Suprapubic skin (tissue), 4 donors: ENCODE measurements around the gene MPEG1. TPM values are rescaled to one million over a fixed set of nuclear protein-coding genes. Genes with fewer than 3 reads are reported as not detected.

Experiments used
- DNase-seq, 2 donors: peaks; one replicate each; pipeline ENCODE4 v3.0.0-alpha.2; 2019; ENCODE audit warnings: low spot score in 2 of 2
- H3K27ac ChIP-seq: fragments of 200-600 bp; sonication (generic); one replicate; pipeline ENCODE4 v1.5.1; 2019
- H3K27me3 ChIP-seq: fragments of 200-600 bp; sonication (generic); one replicate; pipeline ENCODE4 v1.5.1; 2019
- H3K36me3 ChIP-seq: fragments of 200-600 bp; sonication (generic); one replicate; pipeline ENCODE4 v1.5.1; 2019
- H3K4me1 ChIP-seq: fragments of 200-600 bp; sonication (generic); one replicate; pipeline ENCODE4 v1.5.1; 2019
- H3K4me3 ChIP-seq: fragments of 200-600 bp; sonication (generic); one replicate; pipeline ENCODE4 v1.5.1; 2019; ENCODE audit warnings: mild to moderate bottlenecking
- H3K9me3 ChIP-seq: fragments of 200-600 bp; sonication (generic); one replicate; pipeline ENCODE4 v1.5.1; 2019
- CTCF ChIP-seq, 2 donors: fragments of 200-600 bp in 1 of 2; fragments of 450-650 bp in 1 of 2; sonication (generic) in 1 of 2; IDR thresholded peaks; one replicate each; pipeline ENCODE4 v1.5.1; 2016 to 2019; ENCODE audit warnings: antibody characterized with exemption in 2 of 2, mild to moderate bottlenecking in 1 of 2, moderate library complexity in 1 of 2
- EP300 ChIP-seq: sonication (generic); formaldehyde crosslinking; IDR thresholded peaks from one replicate; pipeline ENCODE4 v1.6.1; 2017; ENCODE audit warnings: antibody characterized with exemption
- POLR2A ChIP-seq, 2 donors: fragments of 450-650 bp; IDR thresholded peaks; one replicate each; pipeline ENCODE4 v1.6.1; 2017; ENCODE audit warnings: antibody characterized with exemption in 2 of 2, mild to moderate bottlenecking in 2 of 2, moderate library complexity in 2 of 2
- POLR2AphosphoS5 ChIP-seq, 3 donors: sonication (generic); formaldehyde crosslinking; IDR thresholded peaks; one replicate each; pipeline ENCODE4 v1.6.1; 2017; ENCODE audit warnings: antibody characterized with exemption in 3 of 3
- WGBS: methylation state at CpG from one replicate; pipeline ENCODE4 v1.1.5; 2018; 5-methylcytosine and 5-hydroxymethylcytosine counted together
- total RNA-seq, 4 donors: library from RNA; depleted of rRNA; stranded (reverse); fragments of >200 nt; gene quantifications; one replicate each; pipeline ENCODE4 v1.1.0, GENCODE V29; 2016

MPEG1 gene
- total RNA-seq, 4 donors from 2014 or later = 2.3 to 4.5 (median 2.9) TPM

GRCh38 chr11:59195586-59195985 lies 17.1 kb downstream of the MPEG1 start:
- H3K4me1 ChIP-seq = no peaks in the 10 kb centered on the region
- no peak for TF ChIP-seq POLR2AphosphoS5 (IDR thresholded peaks at IDR 0.05)
- H3K4me3 ChIP-seq = no peak overlapping the region
- no peak for DNase-seq
- 76% methylated on average over 4 of the region's 4 CpGs for WGBS
- no peak overlapping the region for H3K27ac ChIP-seq
- no peaks in the 10 kb centered on the region for H3K9me3 ChIP-seq
- H3K27me3 ChIP-seq = no peaks in the 10 kb centered on the region
- peaks cover 12% of the 10 kb centered on the region for H3K36me3 ChIP-seq

- H3K9me3 ChIP-seq = no peaks in the 10 kb centered on the region
- DNase-seq = no peak
- no peaks in the 10 kb centered on the region for H3K4me1 ChIP-seq
- H3K27ac ChIP-seq = no peak overlapping the region
- no peak overlapping the region for H3K4me3 ChIP-seq
- TF ChIP-seq POLR2AphosphoS5 (IDR thresholded peaks at IDR 0.05) (no peak), CTCF (IDR thresholded peaks at IDR 0.05) (no peak), POLR2A (IDR thresholded peaks at IDR 0.05) (no peak), EP300 (no peak)
- H3K36me3 ChIP-seq = peaks cover 12% of the 10 kb centered on the region
- 86% methylated on average over 10 of the region's 10 CpGs for WGBS
- no peaks in the 10 kb centered on the region for H3K27me3 ChIP-seq
These were observed 19.1 kb downstream of the MPEG1 start for GRCh38 chr11:59193587-59194130.

- TF ChIP-seq POLR2A (IDR thresholded peaks at IDR 0.05) = no peak
- no peak for TF ChIP-seq EP300
- no peak for TF ChIP-seq CTCF (IDR thresholded peaks at IDR 0.05)
- no peak for TF ChIP-seq POLR2AphosphoS5 (IDR thresholded peaks at IDR 0.05)
- H3K9me3 ChIP-seq = no peaks in the 10 kb centered on the region
- WGBS = 93% methylated on average over 4 of the region's 4 CpGs
- no peak overlapping the region for H3K27ac ChIP-seq
- no peak overlapping the region for H3K4me3 ChIP-seq
- H3K36me3 ChIP-seq = peaks cover 12% of the 10 kb centered on the region
- no peaks in the 10 kb centered on the region for H3K27me3 ChIP-seq
- no peak for DNase-seq
- peaks cover 7% of the 10 kb centered on the region for H3K4me1 ChIP-seq
These were observed 20.2 kb downstream of the MPEG1 start for GRCh38 chr11:59192446-59193020.

- Histone ChIP-seq H3K4me3 (no peak overlapping the region), H3K27me3 (no peaks in the 10 kb centered on the region), H3K27ac (no peak overlapping the region), H3K4me1 (peaks cover 8% of the 10 kb centered on the region), H3K9me3 (no peaks in the 10 kb centered on the region), H3K36me3 (peaks cover 12% of the 10 kb centered on the region)
- TF ChIP-seq CTCF (IDR thresholded peaks at IDR 0.05) = no peak
- TF ChIP-seq POLR2AphosphoS5 (IDR thresholded peaks at IDR 0.05) = no peak
- TF ChIP-seq POLR2A (IDR thresholded peaks at IDR 0.05) = no peak
- 82% methylated on average over 8 of the region's 8 CpGs for WGBS
- no peak for DNase-seq
These were observed 20.8 kb downstream of the MPEG1 start for GRCh38 chr11:59191890-59192289.

- Histone ChIP-seq H3K27me3 (no peaks in the 10 kb centered on the region), H3K4me1 (peaks cover 16% of the 10 kb centered on the region), H3K9me3 (no peaks in the 10 kb centered on the region), H3K27ac (no peak overlapping the region), H3K4me3 (no peak overlapping the region), H3K36me3 (peaks cover 12% of the 10 kb centered on the region)
- 95% methylated on average over 4 of the region's 4 CpGs for whole genome bisulfite sequencing
- TF ChIP-seq CTCF (IDR thresholded peaks at IDR 0.05) (no peak), POLR2A (IDR thresholded peaks at IDR 0.05) (no peak), POLR2AphosphoS5 (IDR thresholded peaks at IDR 0.05) (no peak), EP300 (no peak)
- DNase-seq = no peak
These were observed 21.6 kb downstream of the MPEG1 start for GRCh38 chr11:59191095-59191494.

GRCh38 chr11:59189986-59190385 lies 22.7 kb downstream of the MPEG1 start:
- Histone ChIP-seq H3K27me3 (no peaks in the 10 kb centered on the region), H3K4me1 (peaks cover 20% of the 10 kb centered on the region), H3K27ac (no peak overlapping the region), H3K36me3 (peaks cover 8% of the 10 kb centered on the region), H3K4me3 (no peak overlapping the region), H3K9me3 (no peaks in the 10 kb centered on the region)
- 43% methylated on average over 4 of the region's 4 CpGs for WGBS
- no peak for DNase-seq
- TF ChIP-seq POLR2A (IDR thresholded peaks at IDR 0.05) (no peak), EP300 (no peak)
